OCI-LY7 (cell line): ENCODE data around the gene RSPH6A. TPM values are rescaled to one million over a fixed set of nuclear protein-coding genes. Genes with fewer than 3 reads are reported as not detected.

Experiments used
- BruUV-seq: library from RNA; stranded (reverse); fragments of 400-500 nt; replicated peaks from 2 replicates; lab custom pipeline; 2021; lab: Mats Ljungman, UMichigan
- CTCF ChIA-PET: fragments of 300-600 bp; sonication (Branson Sonifier 250); formaldehyde crosslinking; loops from one replicate; lab custom pipeline; 2022; ENCODE audit warnings: antibody characterized with exemption; ENCODE audit not compliant: unreplicated experiment; lab: Charles Lee
- POLR2A ChIA-PET: fragments of 300-600 bp; sonication (Branson Sonifier 250); formaldehyde crosslinking; loops from one replicate; lab custom pipeline; 2022; ENCODE audit warnings: antibody characterized with exemption; lab: Charles Lee
- DNase-seq: peaks from one replicate; pipeline ENCODE4 v3.0.0-alpha.2; 2015; ENCODE audit warnings: low spot score
- H2AFZ ChIP-seq: fragments of 200-600 bp; sonication (generic), shearing (Covaris generic); 2 replicates; pipeline ENCODE4 v1.6.1; 2014; ENCODE audit warnings: mild to moderate bottlenecking, antibody characterized with exemption, low read length, moderate library complexity
- H3K27ac ChIP-seq: fragments of 200-600 bp; sonication (generic); 2 replicates; pipeline ENCODE4 v1.5.1; 2014; ENCODE audit warnings: mixed run types, low read depth, mild to moderate bottlenecking, moderate library complexity, low read length, inconsistent platforms; ENCODE audit not compliant: poor library complexity, severe bottlenecking
- H3K36me3 ChIP-seq: fragments of 200-600 bp; sonication (generic); 2 replicates; pipeline ENCODE4 v1.6.1; 2014; ENCODE audit warnings: mild to moderate bottlenecking, antibody characterized with exemption, low read length, moderate library complexity, mixed read lengths; ENCODE audit not compliant: insufficient read depth
- H3K4me1 ChIP-seq: fragments of 200-600 bp; sonication (generic); 2 replicates; pipeline ENCODE4 v1.5.1; 2014; ENCODE audit warnings: mild to moderate bottlenecking, low read length; ENCODE audit not compliant: insufficient read depth, poor library complexity, severe bottlenecking
- H3K4me2 ChIP-seq: fragments of 200-600 bp; sonication (generic); 2 replicates; pipeline ENCODE4 v1.6.1; 2014; ENCODE audit warnings: mild to moderate bottlenecking, low read length
- H3K4me3 ChIP-seq: fragments of 200-600 bp; sonication (generic); 2 replicates; pipeline ENCODE4 v1.5.1; 2014; ENCODE audit warnings: mild to moderate bottlenecking, low read depth, low read length; ENCODE audit not compliant: poor library complexity, severe bottlenecking
- H3K79me2 ChIP-seq: fragments of 200-600 bp; sonication (generic); 2 replicates; pipeline ENCODE4 v1.6.1; 2016; ENCODE audit warnings: low read depth, mild to moderate bottlenecking, low read length, moderate library complexity, mixed read lengths; ENCODE audit not compliant: insufficient read depth
- H3K9me2 ChIP-seq: fragments of 200-600 bp; sonication (generic); 2 replicates; pipeline ENCODE4 v1.6.1; 2016; ENCODE audit warnings: mild to moderate bottlenecking, low read length, mixed read lengths; ENCODE audit not compliant: insufficient read depth
- H3K9me3 ChIP-seq: fragments of 200-600 bp; sonication (generic); 2 replicates; pipeline ENCODE4 v1.6.1; 2014; ENCODE audit warnings: mild to moderate bottlenecking, mixed run types, low read length, mixed read lengths
- H4K20me1 ChIP-seq: fragments of 200-600 bp; sonication (generic); 2 replicates; pipeline ENCODE4 v1.6.1; 2014; ENCODE audit warnings: mild to moderate bottlenecking, antibody characterized with exemption, low read length, moderate library complexity, mixed read lengths; ENCODE audit not compliant: insufficient read depth
- CTCF ChIP-seq: fragments of 200-600 bp; sonication (generic); conservative IDR thresholded peaks from 2 replicates; pipeline ENCODE4 v1.5.1; 2014; ENCODE audit warnings: mild to moderate bottlenecking, antibody characterized with exemption, low read length, moderate library complexity, mixed read lengths
- EZH2phosphoT487 ChIP-seq: fragments of 200-600 bp; sonication (generic); IDR thresholded peaks from 2 replicates; pipeline ENCODE4 v1.6.1; 2018; ENCODE audit warnings: low read depth, borderline replicate concordance, mild to moderate bottlenecking, mixed run types, antibody characterized with exemption, low read length, moderate library complexity, mixed read lengths
- intact Hi-C: fragments of 100-400 bp; cut with micrococcal nuclease; formaldehyde crosslinking; loops from one replicate; pipeline ENCODE4 v1.10.0; 2022; ENCODE audit not compliant: unreplicated experiment
- total RNA-seq, 2 experiments: library from RNA; depleted of rRNA in 1 of 2; stranded (reverse); fragments of >200 nt in 1 of 2; shearing (Covaris generic) in 1 of 2; gene quantifications; 2 replicates each; pipeline ENCODE4 v1.2.3, GENCODE V29; 2014 to 2022

The RSPH6A gene
- total RNA-seq, 2 experiments from 2014 or later: 0.16 to 0.72 TPM

- no peak overlapping the region for H3K27ac ChIP-seq
- no peak overlapping the region for H3K4me2 ChIP-seq
- no peaks in the 10 kb centered on the region for H3K79me2 ChIP-seq
- no peaks in the 10 kb centered on the region for H3K9me2 ChIP-seq
- no peaks in the 10 kb centered on the region for H3K9me3 ChIP-seq
- no peak overlapping the region for H2AFZ ChIP-seq
- H3K4me1 ChIP-seq: no peaks in the 10 kb centered on the region
- intact Hi-C loops: no loop called here
- CTCF ChIA-PET: no interaction called here
- no peak overlapping the region for H3K4me3 ChIP-seq
- POLR2A ChIA-PET: no interaction called here
- no TSS peak for BruUV-seq
- TF ChIP-seq CTCF: no peak
- DNase-seq: no peak
- H4K20me1 ChIP-seq: no peaks in the 10 kb centered on the region
- no peaks in the 10 kb centered on the region for H3K36me3 ChIP-seq
Observed at GRCh38 chr19:45747513-45747912, 67.6 kb downstream of the RSPH6A start.

DNA sequence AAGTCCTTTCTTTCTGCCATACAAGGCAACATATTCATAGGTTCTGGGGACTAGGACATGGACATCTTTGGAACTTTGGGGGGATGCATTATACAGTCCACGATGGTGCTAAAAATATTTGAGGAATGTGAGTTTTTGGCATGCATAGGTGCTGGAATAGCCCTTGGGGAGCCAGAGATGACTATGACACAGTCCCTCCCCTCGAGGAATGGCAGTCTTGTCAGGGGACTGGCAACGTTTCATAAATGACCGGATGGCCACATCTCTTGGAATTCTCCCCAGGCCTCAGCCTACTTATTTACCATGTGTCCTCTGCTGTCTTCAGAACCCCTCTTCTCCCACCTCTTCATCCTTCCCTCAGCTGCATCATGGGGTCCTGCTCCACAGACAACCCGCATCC lies 68.2 kb downstream of the RSPH6A start:
- ChIA-PET CTCF (no interaction called here), POLR2A (no interaction called here)
- no peak for TF ChIP-seq CTCF
- TF ChIP-seq EZH2phosphoT487: no peak
- no peaks in the 10 kb centered on the region for H3K9me2 ChIP-seq
- H3K9me3 ChIP-seq: no peaks in the 10 kb centered on the region
- H3K79me2 ChIP-seq: no peaks in the 10 kb centered on the region
- intact Hi-C loops: no loop called here
- H3K4me2 ChIP-seq: no peak overlapping the region
- H4K20me1 ChIP-seq: no peaks in the 10 kb centered on the region
- H3K36me3 ChIP-seq: no peaks in the 10 kb centered on the region
- DNase-seq: no peak
- no peak overlapping the region for H2AFZ ChIP-seq
- no peak overlapping the region for H3K4me3 ChIP-seq
- no peak overlapping the region for H3K27ac ChIP-seq
- BruUV-seq: no TSS peak
- no peaks in the 10 kb centered on the region for H3K4me1 ChIP-seq

Other genes starting within 250 kb of the RSPH6A start
- gene OPA3, start 230.5 kb downstream of the RSPH6A start, total RNA-seq (2014; rRNA removed; shearing (Covaris generic)): 4.4 and 5.8 TPM in 2 replicates
- gene OPA3, start 230.5 kb downstream of the RSPH6A start, total RNA-seq (2022): 10.6 and 12.0 TPM in 2 replicates
- gene GPR4, start 213.1 kb downstream of the RSPH6A start, total RNA-seq (2014; rRNA removed; shearing (Covaris generic)): 0.38 TPM in 1 of 2 replicates, not detected in the other
- gene GPR4, start 213.1 kb downstream of the RSPH6A start, total RNA-seq (2022): not detected in 2 replicates
- gene EML2, start 175.9 kb downstream of the RSPH6A start, total RNA-seq (2014; rRNA removed; shearing (Covaris generic)): 23.6 and 26.1 TPM in 2 replicates
- gene EML2, start 175.9 kb downstream of the RSPH6A start, total RNA-seq (2022): 47.5 and 52.5 TPM in 2 replicates
- 6.6 and 7.9 TPM in 2 replicates for gene GIPR, start 147.1 kb downstream of the RSPH6A start, total RNA-seq (2014; rRNA removed; shearing (Covaris generic))
- 23.3 and 24.6 TPM in 2 replicates for gene GIPR, start 147.1 kb downstream of the RSPH6A start, total RNA-seq (2022)
- gene SNRPD2, start 123.4 kb downstream of the RSPH6A start, total RNA-seq (2014; rRNA removed; shearing (Covaris generic)): 774 and 848 TPM in 2 replicates
- gene SNRPD2, start 123.4 kb downstream of the RSPH6A start, total RNA-seq (2022): 518 and 523 TPM in 2 replicates
- 15.7 and 24.8 TPM in 2 replicates for gene QPCTL, start 122.6 kb downstream of the RSPH6A start, total RNA-seq (2014; rRNA removed; shearing (Covaris generic))
- 25.1 and 26.3 TPM in 2 replicates for gene QPCTL, start 122.6 kb downstream of the RSPH6A start, total RNA-seq (2022)
- gene FBXO46, start 84.4 kb downstream of the RSPH6A start, total RNA-seq (2014; rRNA removed; shearing (Covaris generic)): 23.9 and 27.5 TPM in 2 replicates
- gene FBXO46, start 84.4 kb downstream of the RSPH6A start, total RNA-seq (2022): 31.7 and 32.2 TPM in 2 replicates
- gene MEIOSIN, start 81.9 kb downstream of the RSPH6A start, total RNA-seq (2014; rRNA removed; shearing (Covaris generic)): not detected in 2 replicates
- not detected in 2 replicates for gene MEIOSIN, start 81.9 kb downstream of the RSPH6A start, total RNA-seq (2022)
- 9.4 and 10.2 TPM in 2 replicates for gene SIX5, start 46.1 kb downstream of the RSPH6A start, total RNA-seq (2014; rRNA removed; shearing (Covaris generic))
- gene SIX5, start 46.1 kb downstream of the RSPH6A start, total RNA-seq (2022): 15.2 and 18.6 TPM in 2 replicates
- 12.8 and 14.9 TPM in 2 replicates for gene DMPK, start 32.8 kb downstream of the RSPH6A start, total RNA-seq (2014; rRNA removed; shearing (Covaris generic))
- gene DMPK, start 32.8 kb downstream of the RSPH6A start, total RNA-seq (2022): 34.7 and 46.9 TPM in 2 replicates
- gene DMWD, start 22.5 kb downstream of the RSPH6A start, total RNA-seq (2014; rRNA removed; shearing (Covaris generic)): 27.1 and 43.2 TPM in 2 replicates
- gene DMWD, start 22.5 kb downstream of the RSPH6A start, total RNA-seq (2022): 44.0 and 57.3 TPM in 2 replicates
- 84.4 and 116 TPM in 2 replicates for gene SYMPK, start 47.8 kb upstream of the RSPH6A start, total RNA-seq (2014; rRNA removed; shearing (Covaris generic))
- 118 and 133 TPM in 2 replicates for gene SYMPK, start 47.8 kb upstream of the RSPH6A start, total RNA-seq (2022)
- gene FOXA3, start 49.0 kb upstream of the RSPH6A start, total RNA-seq (2014; rRNA removed; shearing (Covaris generic)): not detected in 2 replicates
- gene FOXA3, start 49.0 kb upstream of the RSPH6A start, total RNA-seq (2022): 0.57 TPM in 1 of 2 replicates, not detected in the other
- 47.4 and 53.5 TPM in 2 replicates for gene IRF2BP1, start 70.8 kb upstream of the RSPH6A start, total RNA-seq (2014; rRNA removed; shearing (Covaris generic))
- gene IRF2BP1, start 70.8 kb upstream of the RSPH6A start, total RNA-seq (2022): 25.4 and 30.9 TPM in 2 replicates
- gene MYPOP, start 87.3 kb upstream of the RSPH6A start, total RNA-seq (2014; rRNA removed; shearing (Covaris generic)): 5.2 and 5.3 TPM in 2 replicates
- 15.6 and 16.1 TPM in 2 replicates for gene MYPOP, start 87.3 kb upstream of the RSPH6A start, total RNA-seq (2022)
- not detected in 2 replicates for gene NANOS2, start 99.5 kb upstream of the RSPH6A start, total RNA-seq (2014; rRNA removed; shearing (Covaris generic))
- not detected in 2 replicates for gene NANOS2, start 99.5 kb upstream of the RSPH6A start, total RNA-seq (2022)
- not detected in 2 replicates for gene NOVA2, start 158.6 kb upstream of the RSPH6A start, total RNA-seq (2014; rRNA removed; shearing (Covaris generic))
- gene NOVA2, start 158.6 kb upstream of the RSPH6A start, total RNA-seq (2022): 0.19 and 0.30 TPM in 2 replicates
- 14.2 and 15.3 TPM in 2 replicates for gene CCDC61, start 180.2 kb upstream of the RSPH6A start, total RNA-seq (2014; rRNA removed; shearing (Covaris generic))
- gene CCDC61, start 180.2 kb upstream of the RSPH6A start, total RNA-seq (2022): 20.1 and 23.0 TPM in 2 replicates
- not detected in 2 replicates for gene PGLYRP1, start 207.7 kb upstream of the RSPH6A start, total RNA-seq (2014; rRNA removed; shearing (Covaris generic))
- not detected in 2 replicates for gene PGLYRP1, start 207.7 kb upstream of the RSPH6A start, total RNA-seq (2022)
- not detected in 2 replicates for gene IGFL4, start 225.7 kb upstream of the RSPH6A start, total RNA-seq (2014; rRNA removed; shearing (Covaris generic))
- not detected in 2 replicates for gene IGFL4, start 225.7 kb upstream of the RSPH6A start, total RNA-seq (2022)